Mucosa of descending colon (tissue), 3 donors: ENCODE measurements around the gene GALNT9. TPM values are rescaled to one million over a fixed set of nuclear protein-coding genes. Genes with fewer than 3 reads are reported as not detected.
"Not testable (repeated sequence)": the region's sequence is repeated elsewhere in the genome, so short reads cannot be mapped to it uniquely, and the experiment has no call there.

Experiments used
- ATAC-seq: fragments of 200-7000 bp; cut with Tn5 transposase; one replicate; pipeline ENCODE4 v1.9.1; 2020; ENCODE audit warnings: mild to moderate bottlenecking, moderate library complexity
- DNase-seq, 3 donors: peaks; one replicate each; pipeline ENCODE4 v3.0.0-alpha.2; 2020
- H3K36me3 ChIP-seq: fragments of 200-600 bp; one replicate; pipeline ENCODE4 v1.8.0; 2021; ENCODE audit warnings: low read depth, mild to moderate bottlenecking
- H3K4me1 ChIP-seq: fragments of 200-600 bp; one replicate; pipeline ENCODE4 v1.8.0; 2021; ENCODE audit warnings: low read depth, mild to moderate bottlenecking
- H3K4me3 ChIP-seq: fragments of 200-600 bp; one replicate; pipeline ENCODE4 v1.8.0; 2021; ENCODE audit warnings: mild to moderate bottlenecking
- H3K9me3 ChIP-seq: fragments of 200-600 bp; one replicate; pipeline ENCODE4 v1.8.0; 2021; ENCODE audit warnings: mild to moderate bottlenecking
- CTCF ChIP-seq: fragments of 200-600 bp; IDR thresholded peaks from one replicate; pipeline ENCODE4 v1.8.0; 2022; ENCODE audit warnings: antibody characterized with exemption, mild to moderate bottlenecking
- intact Hi-C, 2 donors: fragments of 100-400 bp; cut with DNase I in 1 of 2; cut with micrococcal nuclease in 1 of 2; formaldehyde crosslinking; loops; one replicate each; pipeline versions ENCODE4 v1.11.0 to v1.11.1; 2022; cut with DNase I, micrococcal nuclease
- total RNA-seq, 3 donors: library from RNA; stranded (reverse); fragmentation: NEBNext Ultra II Directional in 2 of 3; extraction: Animal tissue kit (Norgen Biotek cat#: 25700) in 2 of 3; gene quantifications; one replicate each; pipeline versions ENCODE4 v1.2.1 to v1.2.4, GENCODE V29; 2021 to 2023
- donor health status: DM: no; HTN: no; CAD: no; lungs with moderate emphysema.
- donor health status: DM: no; HTN: no; CAD: no.
- donor health status: DM: no; HTN: yes; CAD: no.

GALNT9 gene
- total RNA-seq, 3 donors from 2014 or later: 0.43 to 3.7 TPM; not detected in 1

GRCh38 chr12:132269271-132269968 is 60.0 kb downstream of the GALNT9 start:
- Histone ChIP-seq H3K9me3 (no peaks in the 10 kb centered on the region), H3K4me1 (no peaks in the 10 kb centered on the region), H3K4me3 (no peak overlapping the region), H3K36me3 (no peaks in the 10 kb centered on the region)
- ATAC-seq: no peak
- DNase-seq: no peak
- TF ChIP-seq CTCF: no peak
- intact Hi-C loops: no loop called here

DNA sequence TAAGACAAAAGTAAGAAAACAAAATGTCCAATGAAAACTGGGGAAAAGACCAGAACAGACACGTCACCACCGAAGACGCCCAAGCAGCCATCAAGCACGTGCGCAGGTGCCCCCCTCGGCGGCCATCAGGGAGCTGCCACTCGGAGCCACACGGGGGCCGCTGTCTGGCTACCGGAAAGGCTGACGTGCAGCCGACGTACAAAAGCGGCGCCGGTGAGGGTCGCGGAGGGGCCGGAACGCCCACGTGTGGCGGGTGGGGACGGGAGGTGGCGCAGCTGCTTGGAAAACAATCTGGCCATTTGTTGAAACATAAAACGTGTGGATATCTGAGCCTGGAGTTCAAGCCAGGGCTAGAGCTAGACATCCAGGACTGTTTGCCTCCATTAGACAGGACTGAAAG is 60.7 kb downstream of the GALNT9 start:
- intact Hi-C loops: no loop called here
- no peaks in the 10 kb centered on the region for H3K9me3 ChIP-seq
- H3K36me3 ChIP-seq: no peaks in the 10 kb centered on the region
- TF ChIP-seq CTCF: no peak
- no peak for DNase-seq
- ATAC-seq: no peak
- H3K4me1 ChIP-seq: no peaks in the 10 kb centered on the region
- no peak overlapping the region for H3K4me3 ChIP-seq

DNA sequence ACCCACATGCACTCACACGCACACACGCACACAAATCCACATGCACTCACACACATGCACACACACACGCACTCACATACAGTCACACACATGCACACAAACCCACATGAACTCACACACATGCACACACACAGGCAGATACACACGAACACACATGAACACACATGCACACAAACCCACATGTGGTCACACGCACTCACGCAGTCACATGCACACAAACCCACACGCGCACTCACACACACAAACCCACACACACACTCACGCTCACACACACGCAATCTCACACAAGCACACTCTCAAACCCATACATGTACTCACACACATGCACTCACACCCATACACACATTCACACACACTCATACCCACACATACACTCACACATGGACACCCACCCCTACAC is 61.5 kb downstream of the GALNT9 start:
- no peak for DNase-seq
- no peaks in the 10 kb centered on the region for H3K9me3 ChIP-seq
- no peak for ATAC-seq
- no peaks in the 10 kb centered on the region for H3K4me1 ChIP-seq
- TF ChIP-seq CTCF: no peak
- no peak overlapping the region for H3K4me3 ChIP-seq
- H3K36me3 ChIP-seq: no peaks in the 10 kb centered on the region
- intact Hi-C loops: no loop called here

DNA sequence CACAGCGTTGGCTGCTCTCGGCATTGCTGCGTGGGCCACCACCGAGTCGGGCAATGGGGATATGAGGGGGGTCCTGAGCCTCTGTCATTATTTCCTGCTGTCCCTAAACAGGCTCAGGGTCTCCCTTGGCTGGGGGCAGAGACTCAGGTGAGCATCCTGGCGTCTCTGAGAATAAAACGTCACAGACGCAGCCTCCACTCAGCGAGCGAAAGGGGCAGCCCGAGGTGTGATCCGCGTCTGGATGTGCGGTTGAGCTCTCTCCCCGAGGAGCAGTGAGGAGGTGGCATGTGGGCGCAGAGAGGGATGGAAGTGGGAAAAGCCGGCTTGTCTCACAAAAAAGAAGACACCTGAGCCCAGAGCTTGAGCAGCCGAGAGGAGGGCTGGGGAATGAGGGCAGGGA is 62.6 kb downstream of the GALNT9 start:
- no peaks in the 10 kb centered on the region for H3K9me3 ChIP-seq
- DNase-seq (no peak), ATAC-seq (no peak)
- intact Hi-C loops: no loop called here
- H3K4me1 ChIP-seq: no peaks in the 10 kb centered on the region
- no peak for TF ChIP-seq CTCF
- H3K4me3 ChIP-seq: no peak overlapping the region
- no peaks in the 10 kb centered on the region for H3K36me3 ChIP-seq

DNA sequence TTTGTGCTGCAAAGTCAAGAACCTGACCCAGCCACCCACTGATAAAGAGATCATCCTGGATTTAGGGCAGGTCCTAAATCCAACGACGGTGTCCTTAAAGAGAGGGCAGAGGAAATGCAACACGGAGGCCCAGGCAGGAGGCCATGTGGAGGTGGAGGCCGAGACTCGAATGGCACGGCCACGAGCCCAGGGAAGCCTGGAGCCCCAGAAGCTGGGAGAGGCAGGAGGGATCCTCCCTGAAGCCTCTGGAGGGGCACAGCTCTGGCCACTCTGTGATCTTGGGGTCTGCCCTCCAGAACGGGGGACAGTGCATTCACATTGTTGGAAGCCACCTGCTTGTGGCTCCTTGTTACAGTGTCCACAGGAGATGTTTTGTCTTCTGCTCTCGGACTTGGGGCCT is 63.0 kb downstream of the GALNT9 start:
- no peak for DNase-seq
- Histone ChIP-seq H3K4me3 (no peak overlapping the region), H3K9me3 (no peaks in the 10 kb centered on the region), H3K36me3 (no peaks in the 10 kb centered on the region), H3K4me1 (no peaks in the 10 kb centered on the region)
- no peak for ATAC-seq
- no peak for TF ChIP-seq CTCF
- intact Hi-C loops: no loop called here

DNA sequence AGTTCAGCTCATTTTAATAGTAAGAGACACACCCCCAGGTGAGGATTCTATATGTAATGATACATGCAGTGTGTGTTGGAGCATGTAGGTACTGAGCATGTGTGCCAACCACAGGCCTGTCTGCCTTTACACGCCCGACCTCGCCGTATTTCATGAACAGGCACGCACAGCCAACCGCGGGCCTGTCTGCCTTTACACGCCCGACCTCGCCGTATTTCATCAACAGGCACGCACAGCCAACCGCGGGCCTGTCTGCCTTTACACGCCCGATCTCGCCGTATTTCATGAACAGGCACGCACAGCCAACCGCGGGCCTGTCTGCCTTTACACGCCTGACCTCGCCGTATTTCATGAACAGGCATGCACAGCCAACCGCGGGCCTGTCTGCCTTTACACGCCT is 63.6 kb downstream of the GALNT9 start:
- intact Hi-C loops, ATAC-seq, H3K9me3 ChIP-seq, H3K4me3 ChIP-seq, H3K36me3 ChIP-seq, H3K4me1 ChIP-seq, DNase-seq: not testable (repeated sequence)
